T47D (cell line): Measurements from ENCODE around the gene ILF3.

ENCODE experiments used
- DNase-seq, 2 experiments: peaks; one replicate each; pipeline versions ENCODE4 v3.0.0 to v3.0.0-alpha.2; 2011 to 2012; ENCODE audit warnings: low read depth in 1 of 2, low spot score in 1 of 2
- JUND ChIP-seq: IDR thresholded peaks from 2 replicates; pipeline ENCODE4 v1.6.1; 2012; ENCODE audit warnings: low read depth
- in situ Hi-C: cut with HindIII; loops from 2 replicates; pipeline ENCODE4 v1.10.0; 2016; ENCODE audit warnings: low sequenced_read_pairs, low pct_unique_long_range_greater_than_20kb

The ILF3 gene

GRCh38 chr19:10699650-10700335 is 45.6 kb downstream of the ILF3 start:
- DNase-seq, result peak; percentile 14 to 60
- no peak for TF ChIP-seq JUND
- in situ Hi-C loops, result no loop called here

GRCh38 chr19:10701955-10702525 is 47.9 kb downstream of the ILF3 start:
- TF ChIP-seq JUND, result no peak
- DNase-seq, result no peak
- in situ Hi-C loops, result no loop called here

- no peak for TF ChIP-seq JUND
- in situ Hi-C loops, result no loop called here
- DNase-seq, result no peak
Measured at GRCh38 chr19:10706990-10707389, 52.8 kb downstream of the ILF3 start.

- TF ChIP-seq JUND, result no peak
- no peak for DNase-seq
- in situ Hi-C loops, result no loop called here
Measured at GRCh38 chr19:10707440-10707839, 53.3 kb downstream of the ILF3 start.

GRCh38 chr19:10708291-10708690 is 54.1 kb downstream of the ILF3 start:
- in situ Hi-C loops, result no loop called here
- DNase-seq, result no peak
- no peak for TF ChIP-seq JUND

DNA sequence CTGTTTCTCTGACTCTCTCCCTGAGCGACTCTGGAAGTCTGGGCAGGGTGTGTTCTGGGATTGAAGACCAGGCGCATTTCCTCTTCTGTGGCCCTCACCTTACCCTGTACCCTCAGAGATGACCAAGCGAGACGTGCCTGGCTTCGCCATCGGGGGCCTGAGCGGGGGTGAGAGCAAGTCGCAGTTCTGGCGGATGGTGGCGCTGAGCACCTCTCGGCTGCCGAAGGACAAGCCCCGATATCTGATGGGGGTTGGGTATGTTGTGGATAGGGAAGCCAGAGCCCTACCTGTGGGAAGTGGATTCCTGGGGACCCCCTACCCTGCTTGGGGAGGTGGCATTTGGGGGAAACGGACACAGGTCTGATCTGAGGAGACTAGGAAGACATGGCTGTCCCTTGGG is 57.9 kb downstream of the ILF3 start:
- no peak for DNase-seq
- in situ Hi-C loops, result no loop called here
- no peak for TF ChIP-seq JUND

DNA sequence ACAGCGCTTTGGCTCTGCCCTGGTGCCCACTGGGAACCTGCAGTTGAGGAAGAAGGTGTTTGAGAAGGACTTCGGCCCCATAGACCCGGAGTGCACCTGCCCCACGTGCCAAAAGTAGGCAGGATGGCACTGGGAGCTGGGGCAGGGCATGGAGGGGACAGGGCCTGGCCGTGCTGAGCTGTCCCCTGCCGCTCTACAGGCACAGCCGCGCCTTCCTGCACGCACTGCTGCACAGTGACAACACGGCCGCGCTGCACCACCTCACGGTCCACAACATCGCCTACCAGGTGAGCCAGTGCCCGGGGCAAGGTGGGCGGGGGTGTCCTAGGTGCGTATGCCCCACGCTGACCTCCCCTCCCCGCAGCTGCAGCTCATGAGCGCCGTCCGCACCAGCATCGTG is 58.6 kb downstream of the ILF3 start:
- in situ Hi-C loops, result no loop called here
- no peak for TF ChIP-seq JUND
- no peak for DNase-seq

GRCh38 chr19:10713317-10713716 is 59.2 kb downstream of the ILF3 start:
- in situ Hi-C loops, result no loop called here
- no peak for TF ChIP-seq JUND
- no peak for DNase-seq

- TF ChIP-seq JUND, result no peak
- in situ Hi-C loops, result no loop called here
- DNase-seq, result no peak
Measured at GRCh38 chr19:10717054-10717355, 62.9 kb downstream of the ILF3 start.

DNA sequence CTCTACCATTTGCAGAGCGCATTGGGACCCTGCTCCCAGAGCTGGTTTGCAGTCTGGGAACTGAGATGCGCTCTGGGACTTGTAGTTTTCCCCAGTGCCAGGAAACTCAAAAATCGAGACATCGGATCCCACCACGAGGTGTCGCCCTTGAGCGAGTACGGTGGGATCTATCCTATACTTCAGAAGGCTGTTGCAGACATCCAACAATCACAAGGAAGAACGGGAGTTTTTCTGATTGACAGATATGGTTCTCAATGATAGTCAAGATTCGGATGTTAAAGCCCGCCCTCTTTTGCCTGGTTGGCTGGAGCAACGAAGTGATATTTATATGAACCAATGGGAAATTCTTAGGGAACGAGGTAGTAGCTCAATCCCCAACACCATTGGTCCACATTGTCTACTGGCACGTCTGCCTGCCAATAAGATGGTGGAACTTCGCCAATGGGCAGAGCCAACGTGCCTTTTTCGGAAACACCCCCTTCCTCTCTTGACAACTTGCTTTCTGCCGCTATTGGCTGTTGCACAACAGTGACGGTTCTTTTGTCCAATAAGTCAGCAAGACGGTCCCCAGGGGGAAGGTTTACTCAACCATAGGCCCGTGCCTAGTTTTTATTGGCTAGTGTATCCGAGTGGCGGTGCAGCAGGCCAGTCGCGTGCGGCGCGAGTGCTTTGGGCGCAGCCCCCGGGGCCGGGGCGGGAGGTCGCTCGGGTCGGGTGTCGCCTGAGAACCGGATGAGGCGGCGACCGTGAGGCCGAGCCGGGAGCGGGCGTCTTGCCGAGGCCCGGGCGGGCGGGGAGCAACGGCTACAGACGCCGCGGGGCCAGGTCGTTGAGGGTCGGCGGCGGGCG is 63.4 kb downstream of the ILF3 start, which contains the start of gene DNM2:
TSS of gene DNM2 (plus strand) at position 724 of the 849 bp plus-strand sequence. CDS start 164 bp downstream, outside the sequence.
- peak; percentile 92 to 100 for DNase-seq
- no peak for TF ChIP-seq JUND
- in situ Hi-C loops, result no loop called here

DNA sequence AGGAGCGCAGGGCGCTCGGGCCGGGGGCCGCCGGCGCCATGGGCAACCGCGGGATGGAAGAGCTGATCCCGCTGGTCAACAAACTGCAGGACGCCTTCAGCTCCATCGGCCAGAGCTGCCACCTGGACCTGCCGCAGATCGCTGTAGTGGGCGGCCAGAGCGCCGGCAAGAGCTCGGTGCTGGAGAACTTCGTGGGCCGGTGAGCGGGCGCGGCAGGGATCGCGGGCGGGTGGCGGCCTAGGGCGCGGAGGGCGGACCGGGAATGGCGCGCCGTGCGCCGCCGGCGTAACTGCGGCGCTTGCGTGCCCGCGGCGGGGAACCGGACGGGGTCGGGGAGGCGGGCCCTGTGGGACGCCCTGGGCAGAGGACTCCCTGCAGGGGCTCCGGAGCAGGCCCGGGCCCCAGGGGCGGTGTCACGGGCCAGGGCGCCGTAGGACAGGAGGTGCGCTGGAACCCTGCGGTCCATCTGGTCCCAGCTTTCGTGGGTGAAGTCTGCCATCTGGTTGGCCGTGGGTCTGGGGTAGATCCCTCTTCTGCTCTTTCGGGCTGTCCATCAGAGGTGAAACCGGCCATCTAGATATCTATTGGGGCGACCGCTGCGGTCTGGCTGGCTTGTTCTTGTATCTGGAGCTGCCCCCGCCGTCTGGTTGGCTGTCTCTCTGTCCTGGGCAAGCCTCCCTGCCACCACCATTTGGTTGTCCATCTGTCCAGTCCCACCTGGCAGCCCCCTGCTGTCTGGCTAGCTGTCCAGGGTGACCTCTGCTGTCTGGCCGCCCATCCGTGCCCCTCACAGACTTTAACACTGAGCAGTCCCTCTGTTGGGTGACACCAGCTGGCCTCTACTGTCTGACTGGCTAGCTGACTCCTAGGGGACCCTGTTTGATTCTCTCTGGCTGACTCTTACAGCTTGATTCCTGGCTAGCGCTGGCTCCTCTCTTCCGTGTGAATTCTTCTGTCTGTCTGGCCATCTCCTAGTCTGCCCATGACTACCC is 64.4 kb downstream of the ILF3 start:
- in situ Hi-C loops, result no loop called here
- TF ChIP-seq JUND, result no peak
- DNase-seq, result no peak

GRCh38 chr19:10719466-10719961 is 65.4 kb downstream of the ILF3 start:
- no peak for DNase-seq
- in situ Hi-C loops, result no loop called here

More at GRCh38 chr19:10719466-10719961, 65.4 kb downstream of the ILF3 start:
- no peak for TF ChIP-seq JUND
